Right lobe of liver (tissue), 4 donors: Measurements from ENCODE around the gene TEX26.

Source experiments
- CTCF ChIP-seq, 4 donors: fragments of 200-600 bp in 3 of 4; fragments of 450-650 bp in 1 of 4; IDR thresholded peaks; one replicate each; pipeline versions ENCODE4 v1.5.1 to v1.8.0; 2016 to 2022; ENCODE audit warnings: antibody characterized with exemption in 4 of 4, mild to moderate bottlenecking in 2 of 4
- POLR2A ChIP-seq: fragments of 450-650 bp; IDR thresholded peaks from one replicate; pipeline ENCODE4 v1.6.1; 2017; ENCODE audit warnings: antibody characterized with exemption, mild to moderate bottlenecking
- donor health status: DM: no; HTN: no; CAD: no.
- donor health status: DM: no; HTN: no; CAD: no.
- donor health status: DM: no; HTN: yes; CAD: no.

- no peak for TF ChIP-seq CTCF (IDR thresholded peaks at IDR 0.05)
- TF ChIP-seq POLR2A: no peak
These were observed 16.5 kb upstream of the TEX26 start for GRCh38 chr13:30915691-30916541.
